Peyer's patch (tissue), 4 donors: ENCODE data around the gene TSR1.

ENCODE experiments used
- CTCF ChIP-seq, 6 experiments: fragments of 450-650 bp in 4 of 6; fragments of 200-600 bp in 2 of 6; sonication (generic) in 1 of 6; IDR thresholded peaks; one replicate each; pipeline ENCODE4 v1.5.1; 2017 to 2019; ENCODE audit warnings: antibody characterized with exemption in 6 of 6, mild to moderate bottlenecking in 3 of 6, moderate library complexity in 1 of 6
- POLR2A ChIP-seq, 2 donors: fragments of 450-650 bp; IDR thresholded peaks; one replicate each; pipeline ENCODE4 v1.5.1; 2017; ENCODE audit warnings: antibody characterized with exemption in 2 of 2, mild to moderate bottlenecking in 2 of 2, moderate library complexity in 2 of 2

- TF ChIP-seq POLR2A (IDR thresholded peaks at IDR 0.05) (no peak), CTCF (IDR thresholded peaks at IDR 0.05) (no peak)
Observed at GRCh38 chr17:2384439-2385127, 48.3 kb upstream of the TSR1 start.
